Suprapubic skin (tissue), 4 donors: ENCODE measurements around the gene CCDC59. TPM values are rescaled to one million over a fixed set of nuclear protein-coding genes. Genes with fewer than 3 reads are reported as not detected.
A peak's percentile ranks its signal among the peaks of the same experiment; 100 is the strongest.

Experiments
- DNase-seq, 2 donors: peaks; one replicate each; pipeline ENCODE4 v3.0.0-alpha.2; 2019; ENCODE audit warnings: low spot score in 2 of 2
- H3K27ac ChIP-seq: fragments of 200-600 bp; sonication (generic); one replicate; pipeline ENCODE4 v1.5.1; 2019
- H3K27me3 ChIP-seq: fragments of 200-600 bp; sonication (generic); one replicate; pipeline ENCODE4 v1.5.1; 2019
- H3K36me3 ChIP-seq: fragments of 200-600 bp; sonication (generic); one replicate; pipeline ENCODE4 v1.5.1; 2019
- H3K4me1 ChIP-seq: fragments of 200-600 bp; sonication (generic); one replicate; pipeline ENCODE4 v1.5.1; 2019
- H3K4me3 ChIP-seq: fragments of 200-600 bp; sonication (generic); one replicate; pipeline ENCODE4 v1.5.1; 2019; ENCODE audit warnings: mild to moderate bottlenecking
- H3K9me3 ChIP-seq: fragments of 200-600 bp; sonication (generic); one replicate; pipeline ENCODE4 v1.5.1; 2019
- EP300 ChIP-seq: sonication (generic); formaldehyde crosslinking; IDR thresholded peaks from one replicate; pipeline ENCODE4 v1.6.1; 2017; ENCODE audit warnings: antibody characterized with exemption
- POLR2A ChIP-seq, 2 donors: fragments of 450-650 bp; IDR thresholded peaks; one replicate each; pipeline ENCODE4 v1.6.1; 2017; ENCODE audit warnings: antibody characterized with exemption in 2 of 2, mild to moderate bottlenecking in 2 of 2, moderate library complexity in 2 of 2
- POLR2AphosphoS5 ChIP-seq, 3 donors: sonication (generic); formaldehyde crosslinking; IDR thresholded peaks; one replicate each; pipeline ENCODE4 v1.6.1; 2017; ENCODE audit warnings: antibody characterized with exemption in 3 of 3
- WGBS: methylation state at CpG from one replicate; pipeline ENCODE4 v1.1.5; 2018; 5-methylcytosine and 5-hydroxymethylcytosine counted together
- total RNA-seq, 4 donors: library from RNA; depleted of rRNA; stranded (reverse); fragments of >200 nt; gene quantifications; one replicate each; pipeline ENCODE4 v1.1.0, GENCODE V29; 2016
- TF ChIP-seq, protein P1 (sequence below), 2 donors: fragments of 200-600 bp in 1 of 2; fragments of 450-650 bp in 1 of 2; sonication (generic) in 1 of 2; IDR thresholded peaks; one replicate each; pipeline ENCODE4 v1.5.1; 2016 to 2019; ENCODE audit warnings: antibody characterized with exemption in 2 of 2, mild to moderate bottlenecking in 1 of 2, moderate library complexity in 1 of 2

Gene CCDC59, protein sequence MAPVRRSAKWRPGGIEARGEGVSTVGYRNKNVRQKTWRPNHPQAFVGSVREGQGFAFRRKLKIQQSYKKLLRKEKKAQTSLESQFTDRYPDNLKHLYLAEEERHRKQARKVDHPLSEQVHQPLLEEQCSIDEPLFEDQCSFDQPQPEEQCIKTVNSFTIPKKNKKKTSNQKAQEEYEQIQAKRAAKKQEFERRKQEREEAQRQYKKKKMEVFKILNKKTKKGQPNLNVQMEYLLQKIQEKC
- 10 to 100 TPM; 46.9 to 99.6 (median 84.3) TPM for total RNA-seq

DNA sequence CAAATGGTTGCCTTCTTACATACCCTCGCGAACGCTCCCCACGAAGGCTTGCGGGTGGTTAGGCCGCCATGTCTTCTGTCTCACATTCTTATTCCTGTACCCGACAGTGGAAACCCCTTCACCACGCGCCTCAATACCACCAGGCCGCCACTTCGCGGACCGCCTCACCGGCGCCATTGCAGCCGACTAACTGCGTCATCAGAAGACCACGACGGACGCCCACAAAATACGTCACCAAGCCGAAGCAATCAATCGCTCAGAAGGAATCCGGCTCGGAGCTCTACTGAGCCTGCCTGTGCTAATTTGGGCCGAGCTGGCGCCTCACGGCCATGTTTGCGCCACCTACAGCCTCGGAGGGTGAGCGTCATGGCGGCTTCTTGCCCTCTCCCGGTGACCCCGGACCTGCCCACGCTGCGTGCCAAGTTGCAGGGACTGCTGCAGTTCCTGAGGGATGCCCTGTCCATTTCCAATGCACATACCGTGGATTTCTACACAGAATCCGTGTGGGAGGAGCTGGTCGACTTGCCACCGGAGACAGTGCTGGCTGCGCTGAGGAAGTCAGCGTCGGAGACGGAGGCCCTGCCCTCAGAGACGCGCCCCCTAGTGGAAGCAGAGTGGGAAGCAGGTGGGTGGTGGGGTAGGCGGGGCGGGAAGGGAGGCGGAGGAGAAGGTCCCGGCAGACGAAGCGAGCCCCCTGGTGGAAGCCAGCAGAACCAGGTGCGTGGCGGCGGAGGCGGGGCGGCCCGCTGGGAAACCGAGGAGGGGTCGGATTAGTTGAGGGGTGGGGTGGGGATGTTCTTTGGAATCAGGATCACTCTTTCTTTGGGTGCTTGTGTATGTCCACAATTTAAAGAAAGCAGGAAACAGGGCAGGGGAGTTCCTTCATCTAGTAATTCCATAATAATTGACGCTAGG lies at the start of gene CCDC59, which contains the start of gene METTL25:
Gene CCDC59 (minus strand): TSS at position 188 of the 915 bp plus-strand sequence. CDS start 11 bp downstream, at position 177.
Gene METTL25 (plus strand): TSS at position 330 of the 915 bp plus-strand sequence. CDS start 37 bp downstream, at position 367.
- 1% methylated on average over 53 of the region's 61 CpGs for WGBS

DNA sequence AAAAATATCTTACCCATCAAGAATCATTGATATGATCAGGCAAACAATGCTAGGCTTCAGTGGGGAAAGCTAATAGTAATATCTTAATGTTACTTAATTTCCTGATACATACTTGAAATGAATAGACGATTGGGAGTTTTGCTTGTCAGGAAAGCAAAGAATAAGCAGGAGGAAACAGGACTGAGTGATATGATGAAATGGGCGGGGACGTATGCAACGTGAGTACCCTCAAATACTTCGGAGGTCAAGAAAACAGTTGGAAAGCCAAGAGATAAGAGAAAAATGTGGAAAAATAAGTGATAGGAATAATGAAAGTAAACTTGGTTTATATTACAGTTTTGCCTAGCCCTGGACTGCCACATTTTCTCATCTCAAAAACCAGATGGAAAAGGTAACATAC lies 49.3 kb upstream of the CCDC59 start:
- H3K9me3 ChIP-seq, result no peaks in the 10 kb centered on the region
- H3K4me1 ChIP-seq, result no peaks in the 10 kb centered on the region
- TF ChIP-seq POLR2A (IDR thresholded peaks at IDR 0.05) (no peak), POLR2AphosphoS5 (IDR thresholded peaks at IDR 0.05) (no peak), EP300 (no peak)
- TF ChIP-seq, protein P1, sequence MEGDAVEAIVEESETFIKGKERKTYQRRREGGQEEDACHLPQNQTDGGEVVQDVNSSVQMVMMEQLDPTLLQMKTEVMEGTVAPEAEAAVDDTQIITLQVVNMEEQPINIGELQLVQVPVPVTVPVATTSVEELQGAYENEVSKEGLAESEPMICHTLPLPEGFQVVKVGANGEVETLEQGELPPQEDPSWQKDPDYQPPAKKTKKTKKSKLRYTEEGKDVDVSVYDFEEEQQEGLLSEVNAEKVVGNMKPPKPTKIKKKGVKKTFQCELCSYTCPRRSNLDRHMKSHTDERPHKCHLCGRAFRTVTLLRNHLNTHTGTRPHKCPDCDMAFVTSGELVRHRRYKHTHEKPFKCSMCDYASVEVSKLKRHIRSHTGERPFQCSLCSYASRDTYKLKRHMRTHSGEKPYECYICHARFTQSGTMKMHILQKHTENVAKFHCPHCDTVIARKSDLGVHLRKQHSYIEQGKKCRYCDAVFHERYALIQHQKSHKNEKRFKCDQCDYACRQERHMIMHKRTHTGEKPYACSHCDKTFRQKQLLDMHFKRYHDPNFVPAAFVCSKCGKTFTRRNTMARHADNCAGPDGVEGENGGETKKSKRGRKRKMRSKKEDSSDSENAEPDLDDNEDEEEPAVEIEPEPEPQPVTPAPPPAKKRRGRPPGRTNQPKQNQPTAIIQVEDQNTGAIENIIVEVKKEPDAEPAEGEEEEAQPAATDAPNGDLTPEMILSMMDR (IDR thresholded peaks at IDR 0.05), result no peak
- WGBS, result 87% methylated on average over 5 of the region's 5 CpGs
- H3K27ac ChIP-seq, result no peak overlapping the region
- no peaks in the 10 kb centered on the region for H3K27me3 ChIP-seq
- DNase-seq, result no peak
- H3K36me3 ChIP-seq, result no peaks in the 10 kb centered on the region
- H3K4me3 ChIP-seq, result no peak overlapping the region

More for the DNA sequence above, at the start of gene CCDC59, which contains the start of gene METTL25:
- no peaks in the 10 kb centered on the region for H3K9me3 ChIP-seq
- TF ChIP-seq POLR2A (IDR thresholded peaks at IDR 0.05), result peak; percentile 37 to 82
- TF ChIP-seq, protein P1 (IDR thresholded peaks at IDR 0.05), result peak; percentile 90 to 99
- TF ChIP-seq EP300, result no peak
- TF ChIP-seq POLR2AphosphoS5 (IDR thresholded peaks at IDR 0.05), result peak; percentile 59 to 98 (median 90)
- H3K4me3 ChIP-seq, result peak within 1 kb of the TSS; percentile 87
- no peaks in the 10 kb centered on the region for H3K27me3 ChIP-seq
- H3K27ac ChIP-seq, result peak within 1 kb of the TSS; percentile 96
- peaks cover 34% of the 10 kb centered on the region for H3K4me1 ChIP-seq
- H3K36me3 ChIP-seq, result peaks cover 9% of the 10 kb centered on the region
- peak; percentile 97 to 98 for DNase-seq

DNA sequence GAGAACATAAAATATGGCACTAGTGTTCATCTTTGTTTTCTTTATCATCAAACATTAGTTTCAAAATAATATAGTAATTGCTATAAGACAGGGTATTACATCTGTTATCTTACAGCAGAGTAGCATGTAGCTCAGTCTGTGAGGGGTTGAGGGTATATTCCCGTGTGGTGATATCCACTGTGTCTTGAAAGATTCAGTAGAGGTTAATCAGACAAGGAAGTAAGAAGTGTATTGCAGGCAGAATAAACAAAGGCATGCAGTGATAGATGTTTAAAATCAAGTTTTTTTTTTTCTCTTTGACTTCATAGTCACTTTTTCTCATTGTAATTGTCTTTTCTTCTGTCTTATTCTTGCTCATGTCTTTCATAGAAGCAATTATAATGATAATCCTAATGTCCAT lies 48.5 kb upstream of the CCDC59 start:
- Histone ChIP-seq H3K4me3 (no peak overlapping the region), H3K9me3 (no peaks in the 10 kb centered on the region), H3K27ac (no peak overlapping the region), H3K36me3 (no peaks in the 10 kb centered on the region), H3K27me3 (no peaks in the 10 kb centered on the region), H3K4me1 (no peaks in the 10 kb centered on the region)
- WGBS, result 92% methylated on average over 1 of the region's 1 CpG
- DNase-seq, result no peak
- TF ChIP-seq POLR2A (IDR thresholded peaks at IDR 0.05) (no peak), POLR2AphosphoS5 (IDR thresholded peaks at IDR 0.05) (no peak), EP300 (no peak)
- TF ChIP-seq, protein P1 (IDR thresholded peaks at IDR 0.05), result no peak

DNA sequence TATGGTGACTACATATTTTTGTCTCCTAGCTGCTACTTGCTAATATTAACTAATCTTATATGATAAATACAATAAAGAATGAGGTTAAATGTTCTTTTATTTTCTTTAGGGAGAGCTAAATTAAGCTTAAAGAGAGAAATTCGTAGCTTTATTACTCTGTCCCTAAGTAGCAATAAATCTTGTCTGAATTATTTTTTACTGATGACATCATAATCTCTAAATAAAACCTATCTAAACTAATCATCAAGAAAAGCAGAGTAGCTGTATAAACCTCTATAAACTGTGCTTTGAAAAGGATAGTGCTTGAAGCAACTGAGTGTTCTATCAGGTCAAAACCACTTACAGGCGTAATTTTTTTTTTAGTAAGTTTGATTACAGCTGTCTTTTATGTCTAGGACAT lies 42.6 kb upstream of the CCDC59 start:
- Histone ChIP-seq H3K27me3 (no peaks in the 10 kb centered on the region), H3K4me1 (no peaks in the 10 kb centered on the region), H3K9me3 (no peaks in the 10 kb centered on the region), H3K4me3 (no peak overlapping the region), H3K27ac (no peak overlapping the region), H3K36me3 (no peaks in the 10 kb centered on the region)
- no peak for TF ChIP-seq POLR2AphosphoS5 (IDR thresholded peaks at IDR 0.05)
- TF ChIP-seq, protein P1 (IDR thresholded peaks at IDR 0.05), result no peak
- DNase-seq, result no peak
- WGBS, result 62% methylated on average over 2 of the region's 2 CpGs

DNA sequence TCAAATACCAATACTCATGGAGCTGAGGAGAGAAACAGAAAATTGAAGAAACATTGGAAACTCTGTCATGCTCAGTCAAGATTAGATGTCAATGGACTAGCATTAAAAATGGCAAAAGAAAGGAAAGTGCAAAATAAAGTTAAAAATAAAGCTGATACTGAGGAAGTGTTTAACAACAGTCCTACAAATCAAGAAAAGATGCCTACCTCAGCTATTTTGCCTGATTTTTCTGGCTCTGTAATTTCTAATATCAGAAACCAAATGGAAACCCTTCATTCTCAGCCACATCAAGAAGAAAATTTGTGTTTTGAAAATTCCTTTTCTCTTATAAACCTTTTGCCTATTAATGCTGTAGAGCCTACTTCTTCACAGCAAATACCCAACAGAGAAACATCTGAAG lies 40.7 kb upstream of the CCDC59 start:
- Histone ChIP-seq H3K9me3 (no peaks in the 10 kb centered on the region), H3K4me3 (no peak overlapping the region), H3K36me3 (no peaks in the 10 kb centered on the region), H3K4me1 (no peaks in the 10 kb centered on the region), H3K27ac (no peak overlapping the region), H3K27me3 (no peaks in the 10 kb centered on the region)
- no peak for TF ChIP-seq POLR2A (IDR thresholded peaks at IDR 0.05)
- no peak for TF ChIP-seq EP300
- TF ChIP-seq, protein P1 (IDR thresholded peaks at IDR 0.05), result no peak
- TF ChIP-seq POLR2AphosphoS5 (IDR thresholded peaks at IDR 0.05), result no peak
- DNase-seq, result no peak
